ENCODE measurements around the gene PDZRN3. TPM values are rescaled to one million over a fixed set of nuclear protein-coding genes. Genes with fewer than 3 reads are reported as not detected.

Gene PDZRN3
- total and polyA plus RNA-seq, 2 donors (not counting 3 experiments of a cell fraction or from before 2014, with no cell fraction given): not detected

DNA sequence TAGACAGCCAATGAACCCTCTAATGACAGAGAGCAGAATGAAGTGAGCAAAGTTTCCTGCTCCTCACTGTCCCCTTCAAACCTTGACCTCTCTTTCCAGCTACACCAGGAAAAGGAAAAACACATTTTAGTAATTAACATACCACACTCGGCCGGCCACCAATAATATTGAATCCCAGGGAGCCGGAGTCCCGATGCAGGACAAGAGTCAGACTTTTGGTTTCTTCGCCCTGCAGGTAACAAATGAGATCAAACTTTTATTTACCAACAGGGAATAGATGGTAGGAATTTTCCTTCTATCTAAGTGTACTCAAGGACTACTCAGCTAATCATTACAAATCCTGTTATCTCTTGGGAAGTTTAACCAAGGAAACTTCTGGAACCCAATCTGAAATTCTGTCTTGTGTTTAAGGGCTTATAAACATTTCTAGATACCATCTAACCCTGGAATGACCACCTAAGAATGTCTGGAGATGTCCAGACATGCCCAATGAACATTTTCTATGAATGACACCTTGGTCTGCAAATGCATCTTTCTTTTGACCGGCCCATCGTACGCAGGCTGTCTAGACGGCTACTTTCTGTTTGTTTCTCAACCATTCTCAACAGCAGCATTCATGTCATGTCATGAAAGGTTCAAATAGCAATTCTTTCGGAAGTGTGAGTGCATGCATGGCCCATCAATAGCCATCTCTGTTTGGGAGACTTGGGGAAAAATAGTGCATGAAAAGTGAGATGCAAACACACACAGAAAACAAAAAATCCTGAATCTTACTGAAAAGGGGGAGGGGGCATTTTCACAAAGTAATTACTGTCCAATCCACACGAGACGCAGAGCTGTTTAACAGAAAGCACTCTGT is 16.1 kb downstream of the PDZRN3 start:
- Histone ChIP-seq H3K27me3 (ENCODE audit: control insufficient read depth in 2 of 2, insufficient read depth in 2 of 2, low read length in 2 of 2) (no peaks in the 10 kb centered on the region), H3K79me2 (ENCODE audit: control insufficient read depth, insufficient read depth, low read length) (no peaks in the 10 kb centered on the region)
- CTCF ChIA-PET: no interaction called here

DNA sequence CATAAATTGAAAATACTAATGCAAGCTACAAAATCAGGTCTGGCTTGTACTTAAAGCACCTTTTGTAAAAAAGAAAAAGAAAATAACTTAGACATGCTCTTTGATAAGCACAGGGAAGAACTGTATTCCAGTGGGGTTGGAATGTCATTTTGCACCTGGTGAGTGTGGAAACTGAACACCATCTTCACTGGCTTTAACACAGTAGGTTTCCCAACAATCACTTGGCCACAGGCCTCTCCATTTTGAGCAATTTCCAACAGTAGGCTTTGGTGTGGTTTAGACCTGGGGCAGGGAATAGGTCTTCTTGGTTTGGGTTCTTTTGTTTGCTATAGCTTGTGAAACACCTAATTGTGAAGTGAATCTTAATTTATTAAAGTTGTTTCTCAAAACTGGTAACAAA is 18.9 kb downstream of the PDZRN3 start:
- intact Hi-C loops (cut with micrococcal nuclease) (no loop called here), dilution Hi-C loops (cut with MboI; ENCODE audit: extremely low pct_ligation_motif_present, low sequenced_read_pairs) (no loop called here)
- no peaks in the 10 kb centered on the region for H3K9me3 ChIP-seq (replicated peaks; ENCODE audit: control insufficient read depth, insufficient read depth, low read length)
- ChIA-PET POLR2A (no interaction called here), CTCF (no interaction called here)
- no peaks in the 10 kb centered on the region for H3K27me3 ChIP-seq (ENCODE audit: control insufficient read depth in 2 of 2, insufficient read depth in 2 of 2, low read length in 2 of 2)
- H3K36me3 ChIP-seq (ENCODE audit: control insufficient read depth in 2 of 2, extremely low read depth in 1 of 2, insufficient read depth in 2 of 2, low read length in 2 of 2): no peaks in the 10 kb centered on the region
- no peaks in the 10 kb centered on the region for H3K9me1 ChIP-seq (replicated peaks; ENCODE audit: control insufficient read depth, extremely low read depth, insufficient read depth, low read length)
- H2AFZ ChIP-seq (ENCODE audit: low read depth, low read length): no peak overlapping the region
- DNase-seq (ENCODE audit: low read depth, low spot score) (no peak), FAIRE-seq (no peak)
- H3K27ac ChIP-seq (ENCODE audit: insufficient read depth, low read depth, low read length): no peak overlapping the region
- no TSS peak for BruUV-seq (replicated peaks)
- H3K9ac ChIP-seq (replicated peaks; ENCODE audit: extremely low read depth, insufficient read depth, low read length): no peak overlapping the region
- H3K4me3 ChIP-seq (replicated peaks in 1 of 3; ENCODE audit: insufficient read depth in 1 of 3, low read depth in 1 of 3, low read length in 3 of 3): no peak overlapping the region
- H3K4me1 ChIP-seq (ENCODE audit: control insufficient read depth, extremely low read depth, insufficient read depth, low read length): no peaks in the 10 kb centered on the region
- TF ChIP-seq POLR2AphosphoS5 (IDR thresholded peaks at IDR 0.05; ENCODE audit: insufficient read depth, low read depth, low read length) (no peak), MYC (IDR thresholded peaks at IDR 0.05; ENCODE audit: low read depth, low read length) (no peak), POLR2A (IDR thresholded peaks at IDR 0.05; ENCODE audit: low read depth, low read length) (no peak), JUN (IDR thresholded peaks at IDR 0.05; ENCODE audit: borderline replicate concordance, insufficient read depth, insufficient read length, low read depth) (no peak), EZH2 (IDR thresholded peaks at IDR 0.05; ENCODE audit: borderline replicate concordance, low read depth, low read length, severe bottlenecking) (no peak), GATA2 (IDR thresholded peaks at IDR 0.05; ENCODE audit: insufficient read depth, insufficient read length, low read depth, low read length) (no peak), FOS (IDR thresholded peaks at IDR 0.05; ENCODE audit: borderline replicate concordance, insufficient read depth, low read length) (no peak)
- TF ChIP-seq, protein P1, sequence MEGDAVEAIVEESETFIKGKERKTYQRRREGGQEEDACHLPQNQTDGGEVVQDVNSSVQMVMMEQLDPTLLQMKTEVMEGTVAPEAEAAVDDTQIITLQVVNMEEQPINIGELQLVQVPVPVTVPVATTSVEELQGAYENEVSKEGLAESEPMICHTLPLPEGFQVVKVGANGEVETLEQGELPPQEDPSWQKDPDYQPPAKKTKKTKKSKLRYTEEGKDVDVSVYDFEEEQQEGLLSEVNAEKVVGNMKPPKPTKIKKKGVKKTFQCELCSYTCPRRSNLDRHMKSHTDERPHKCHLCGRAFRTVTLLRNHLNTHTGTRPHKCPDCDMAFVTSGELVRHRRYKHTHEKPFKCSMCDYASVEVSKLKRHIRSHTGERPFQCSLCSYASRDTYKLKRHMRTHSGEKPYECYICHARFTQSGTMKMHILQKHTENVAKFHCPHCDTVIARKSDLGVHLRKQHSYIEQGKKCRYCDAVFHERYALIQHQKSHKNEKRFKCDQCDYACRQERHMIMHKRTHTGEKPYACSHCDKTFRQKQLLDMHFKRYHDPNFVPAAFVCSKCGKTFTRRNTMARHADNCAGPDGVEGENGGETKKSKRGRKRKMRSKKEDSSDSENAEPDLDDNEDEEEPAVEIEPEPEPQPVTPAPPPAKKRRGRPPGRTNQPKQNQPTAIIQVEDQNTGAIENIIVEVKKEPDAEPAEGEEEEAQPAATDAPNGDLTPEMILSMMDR (IDR thresholded peaks at IDR 0.05; ENCODE audit: extremely low read depth in 1 of 2, insufficient read depth in 1 of 2, low read depth in 1 of 2, low read length in 2 of 2): no peak
- TF ChIP-seq, protein P2, sequence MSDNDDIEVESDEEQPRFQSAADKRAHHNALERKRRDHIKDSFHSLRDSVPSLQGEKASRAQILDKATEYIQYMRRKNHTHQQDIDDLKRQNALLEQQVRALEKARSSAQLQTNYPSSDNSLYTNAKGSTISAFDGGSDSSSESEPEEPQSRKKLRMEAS (IDR thresholded peaks at IDR 0.05; ENCODE audit: insufficient read depth, insufficient read length): no peak
- H3K4me2 ChIP-seq (ENCODE audit: insufficient read depth, low read length): no peak overlapping the region
- no peaks in the 10 kb centered on the region for H4K20me1 ChIP-seq (replicated peaks; ENCODE audit: control insufficient read depth, extremely low read depth, insufficient read depth, low read length)
- H3K79me2 ChIP-seq (ENCODE audit: control insufficient read depth, insufficient read depth, low read length): no peaks in the 10 kb centered on the region

More for the DNA sequence above, 16.1 kb downstream of the PDZRN3 start:
- POLR2A ChIA-PET: no interaction called here
- no peak overlapping the region for H3K4me2 ChIP-seq (ENCODE audit: insufficient read depth, low read length)
- H3K9me1 ChIP-seq (replicated peaks; ENCODE audit: control insufficient read depth, extremely low read depth, insufficient read depth, low read length): no peaks in the 10 kb centered on the region
- no peak overlapping the region for H3K27ac ChIP-seq (ENCODE audit: insufficient read depth, low read depth, low read length)
- no TSS peak for BruUV-seq (replicated peaks)
- no peaks in the 10 kb centered on the region for H3K9me3 ChIP-seq (replicated peaks; ENCODE audit: control insufficient read depth, insufficient read depth, low read length)
- no peak overlapping the region for H2AFZ ChIP-seq (ENCODE audit: low read depth, low read length)
- H3K36me3 ChIP-seq (ENCODE audit: control insufficient read depth in 2 of 2, extremely low read depth in 1 of 2, insufficient read depth in 2 of 2, low read length in 2 of 2): no peaks in the 10 kb centered on the region
- no peak for TF ChIP-seq GATA2 (IDR thresholded peaks at IDR 0.05; ENCODE audit: insufficient read depth, insufficient read length, low read depth, low read length)
- no peak for TF ChIP-seq POLR2A (IDR thresholded peaks at IDR 0.05; ENCODE audit: low read depth, low read length)
- TF ChIP-seq, protein P1 (IDR thresholded peaks at IDR 0.05; ENCODE audit: extremely low read depth in 1 of 2, insufficient read depth in 1 of 2, low read depth in 1 of 2, low read length in 2 of 2): no peak
- no peak overlapping the region for H3K9ac ChIP-seq (replicated peaks; ENCODE audit: extremely low read depth, insufficient read depth, low read length)
- no peak for DNase-seq (ENCODE audit: low read depth, low spot score)
- no peak overlapping the region for H3K4me3 ChIP-seq (replicated peaks in 1 of 3; ENCODE audit: insufficient read depth in 1 of 3, low read depth in 1 of 3, low read length in 3 of 3)
- intact Hi-C loops (cut with micrococcal nuclease): no loop called here
- no peaks in the 10 kb centered on the region for H4K20me1 ChIP-seq (replicated peaks; ENCODE audit: control insufficient read depth, extremely low read depth, insufficient read depth, low read length)
- H3K4me1 ChIP-seq (ENCODE audit: control insufficient read depth, extremely low read depth, insufficient read depth, low read length): no peaks in the 10 kb centered on the region
- dilution Hi-C loops (cut with MboI; ENCODE audit: extremely low pct_ligation_motif_present, low sequenced_read_pairs): no loop called here
- FAIRE-seq: no peak
